T-helper 2 cell (primary cell): ENCODE measurements around the gene TIGD3.

Source experiments
- DNase-seq, 5 experiments: peaks; one replicate each; pipeline versions ENCODE4 v3.0.0 to v3.0.0-alpha.2; 2012 to 2022

The TIGD3 gene

DNA sequence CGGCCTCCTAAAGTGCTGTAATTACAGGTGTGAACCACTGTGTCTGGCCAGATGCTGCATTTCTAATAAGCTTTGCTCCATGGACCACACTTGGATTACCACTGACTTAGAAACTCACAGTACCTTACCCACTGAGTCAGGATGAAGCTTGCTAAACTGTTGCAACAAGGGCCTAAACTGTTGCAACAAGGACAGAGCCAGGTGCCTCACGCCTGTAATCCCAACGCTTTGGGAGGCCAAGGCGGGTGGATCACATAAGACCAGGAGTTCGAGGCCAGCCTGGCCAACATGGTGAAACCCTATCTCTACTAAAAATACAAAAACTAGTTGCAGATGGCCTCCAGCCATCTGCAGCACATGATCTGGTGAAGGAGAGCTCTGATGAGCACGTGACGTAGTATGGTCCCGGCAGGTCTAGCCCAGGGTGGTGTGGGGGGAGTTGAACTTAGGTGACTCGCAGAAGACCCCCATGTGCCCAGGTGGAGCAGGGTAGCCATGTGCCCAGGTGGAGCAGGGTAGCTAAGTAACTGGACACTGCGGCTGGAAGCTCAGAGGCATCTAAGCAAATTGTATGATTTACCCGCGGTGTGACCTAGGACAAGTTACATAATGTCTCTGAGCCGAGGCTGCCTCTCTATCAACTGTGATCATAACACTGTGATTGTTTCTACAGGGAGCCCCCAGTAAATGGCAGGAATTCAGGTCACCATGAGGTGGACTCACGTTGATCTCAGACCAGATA lies 19.5 kb downstream of the TIGD3 start:
- no peak for DNase-seq

DNA sequence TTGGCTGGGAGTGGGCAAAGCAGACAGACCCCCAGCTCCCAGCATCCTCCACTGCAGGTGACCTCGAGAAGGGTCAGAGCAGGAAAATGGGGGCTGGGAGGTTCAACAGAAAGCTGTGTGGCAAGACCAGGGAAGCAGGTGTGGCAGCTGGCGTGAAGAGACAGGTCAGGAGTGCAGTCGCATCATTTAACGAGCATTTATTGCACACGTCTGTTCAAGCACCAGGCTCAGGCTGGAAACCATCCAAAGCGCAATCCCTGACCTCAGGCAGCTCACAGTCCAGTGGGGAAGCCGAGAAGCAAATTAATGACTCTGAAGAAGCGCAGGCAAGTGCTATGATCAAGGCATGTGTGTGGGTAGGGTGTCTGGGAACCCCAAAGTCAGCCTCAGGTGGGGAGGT lies 20.5 kb downstream of the TIGD3 start:
- no peak for DNase-seq

DNA sequence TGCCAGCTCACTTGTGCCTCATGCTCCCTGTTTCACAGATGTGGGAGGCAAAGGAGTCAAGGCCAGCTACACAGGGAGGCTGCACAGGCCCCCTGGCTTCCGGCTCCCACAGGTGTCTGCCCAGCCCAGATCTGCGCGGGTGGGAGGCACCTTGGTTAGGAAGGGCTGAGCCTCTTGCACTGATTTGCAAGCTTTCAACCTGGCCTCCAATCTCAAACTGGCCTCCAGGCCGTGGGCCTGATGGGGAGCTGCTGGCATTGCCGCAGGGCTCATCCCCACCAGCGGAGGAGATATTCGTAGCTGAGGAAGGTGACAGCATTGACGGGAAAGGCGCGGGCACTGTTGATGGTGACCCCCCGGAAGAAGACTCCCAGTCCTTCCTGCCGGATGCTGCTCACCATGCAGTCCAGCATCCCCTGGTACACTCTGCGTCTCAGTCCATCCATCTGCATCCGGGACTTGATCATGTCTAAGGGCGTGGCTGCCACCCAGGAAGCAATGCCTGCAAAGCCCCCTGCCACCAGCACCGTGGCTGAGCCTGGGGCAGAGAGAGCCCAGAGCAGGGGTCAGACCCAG lies 21.7 kb downstream of the TIGD3 start:
- DNase-seq, result no peak

DNA sequence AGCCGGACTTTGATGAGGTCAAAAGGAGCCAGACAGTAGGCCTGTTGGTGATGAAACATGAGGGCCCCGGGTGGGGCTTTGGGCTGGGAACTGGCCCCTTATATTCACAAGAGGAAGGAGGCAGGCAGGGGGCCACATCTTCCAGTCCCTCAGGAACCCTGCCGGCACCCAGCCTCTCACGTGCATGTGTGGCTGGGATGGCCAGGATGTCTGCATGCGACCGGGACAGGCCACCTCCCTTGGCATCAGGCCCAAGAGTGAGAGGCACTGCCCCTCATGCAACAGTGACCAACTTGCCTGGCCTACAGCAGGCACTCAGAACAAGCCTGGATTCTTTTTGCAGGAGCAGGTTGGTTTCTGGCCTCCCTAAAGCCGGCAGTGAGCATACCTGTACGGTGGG lies 22.5 kb downstream of the TIGD3 start:
- DNase-seq, result no peak

DNA sequence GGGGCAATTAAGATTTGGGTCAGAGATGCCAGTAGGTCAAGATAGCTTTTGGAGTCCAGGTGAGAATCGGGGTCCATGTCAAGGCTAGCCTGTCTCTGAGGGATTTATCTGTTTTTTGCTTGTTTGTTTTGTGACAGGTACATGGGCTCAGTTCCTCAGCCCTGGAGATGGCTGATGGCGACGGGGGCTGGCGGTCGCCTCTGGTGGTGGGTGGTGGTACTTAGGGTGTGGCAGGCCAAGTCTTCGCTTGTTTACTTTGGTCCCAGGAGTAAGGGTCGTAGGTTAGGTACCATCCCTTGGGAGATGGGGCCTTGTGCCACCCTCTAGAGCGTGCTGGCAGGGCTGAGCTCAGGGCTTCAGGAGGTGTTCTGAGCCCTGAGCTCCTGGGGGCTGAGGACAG lies 23.2 kb downstream of the TIGD3 start:
- no peak for DNase-seq

DNA sequence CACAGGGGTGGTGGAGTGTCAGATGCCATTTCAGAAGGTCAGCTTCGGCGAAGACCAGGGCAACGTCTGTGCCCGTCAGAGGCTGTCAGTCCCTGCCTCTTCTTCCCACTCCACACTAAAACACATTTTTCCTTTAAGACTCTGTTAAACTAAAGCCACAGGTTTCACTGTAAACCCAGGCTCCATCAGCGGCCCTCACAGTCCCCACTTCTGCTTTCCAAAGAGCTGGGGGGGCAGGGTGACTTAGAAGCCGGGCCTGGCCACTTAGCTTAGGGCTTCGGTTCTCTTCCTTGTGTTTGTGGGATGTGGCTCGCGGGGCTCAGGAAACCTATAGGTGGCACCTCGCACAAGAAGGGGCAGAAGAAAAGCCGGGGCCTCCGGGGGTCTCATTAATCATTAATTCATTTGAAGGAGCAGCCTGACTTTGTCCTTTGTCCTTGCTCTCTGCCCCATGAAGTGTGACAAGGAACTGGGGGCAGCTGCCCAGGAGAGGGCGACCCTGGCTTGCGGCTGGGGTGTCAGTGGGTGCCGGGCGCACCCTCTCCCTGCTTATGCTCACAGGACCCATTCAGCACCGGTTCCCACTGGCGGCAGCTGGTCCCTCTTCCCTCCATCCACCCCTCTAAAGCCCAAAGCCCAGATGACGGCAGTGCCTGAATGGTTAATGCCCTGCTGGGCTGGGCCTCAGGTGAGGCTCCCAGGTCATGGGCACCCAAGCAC lies 23.8 kb downstream of the TIGD3 start:
- no peak for DNase-seq

DNA sequence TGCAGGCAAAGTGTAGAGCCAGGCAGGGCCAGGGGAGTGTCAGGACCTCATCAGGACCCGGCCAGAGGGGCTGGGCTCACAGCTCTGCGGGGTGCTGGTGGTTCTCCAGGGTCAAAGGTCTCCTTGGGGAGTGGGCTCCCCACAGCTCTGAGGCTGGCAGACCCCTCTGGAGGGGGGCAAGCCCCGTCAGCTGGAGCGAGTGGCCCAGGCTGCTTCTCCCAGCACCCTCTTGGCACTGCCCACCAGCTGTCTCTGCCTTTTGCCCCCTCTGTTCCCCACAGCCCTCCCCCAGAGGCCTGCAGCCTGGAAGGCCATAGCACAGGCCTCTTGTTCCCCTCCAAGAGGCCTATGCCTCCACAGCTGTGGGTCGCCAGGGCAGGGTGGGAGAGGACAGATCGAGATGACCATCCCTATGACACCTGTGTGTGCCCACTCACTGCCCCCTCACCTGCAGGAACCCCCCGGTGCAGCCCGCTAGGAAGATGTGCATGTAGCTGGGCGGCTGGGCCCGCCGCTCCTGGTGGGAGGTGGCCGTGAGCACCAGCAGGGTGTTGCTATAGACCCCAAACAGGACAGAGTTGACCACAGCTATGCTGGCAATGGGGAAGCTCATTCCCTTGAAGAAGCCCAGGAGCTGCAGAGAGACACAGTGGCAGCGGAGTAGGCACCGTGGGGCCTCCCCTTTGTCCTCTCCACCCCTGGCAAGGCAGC lies 24.5 kb downstream of the TIGD3 start:
- DNase-seq, result no peak

DNA sequence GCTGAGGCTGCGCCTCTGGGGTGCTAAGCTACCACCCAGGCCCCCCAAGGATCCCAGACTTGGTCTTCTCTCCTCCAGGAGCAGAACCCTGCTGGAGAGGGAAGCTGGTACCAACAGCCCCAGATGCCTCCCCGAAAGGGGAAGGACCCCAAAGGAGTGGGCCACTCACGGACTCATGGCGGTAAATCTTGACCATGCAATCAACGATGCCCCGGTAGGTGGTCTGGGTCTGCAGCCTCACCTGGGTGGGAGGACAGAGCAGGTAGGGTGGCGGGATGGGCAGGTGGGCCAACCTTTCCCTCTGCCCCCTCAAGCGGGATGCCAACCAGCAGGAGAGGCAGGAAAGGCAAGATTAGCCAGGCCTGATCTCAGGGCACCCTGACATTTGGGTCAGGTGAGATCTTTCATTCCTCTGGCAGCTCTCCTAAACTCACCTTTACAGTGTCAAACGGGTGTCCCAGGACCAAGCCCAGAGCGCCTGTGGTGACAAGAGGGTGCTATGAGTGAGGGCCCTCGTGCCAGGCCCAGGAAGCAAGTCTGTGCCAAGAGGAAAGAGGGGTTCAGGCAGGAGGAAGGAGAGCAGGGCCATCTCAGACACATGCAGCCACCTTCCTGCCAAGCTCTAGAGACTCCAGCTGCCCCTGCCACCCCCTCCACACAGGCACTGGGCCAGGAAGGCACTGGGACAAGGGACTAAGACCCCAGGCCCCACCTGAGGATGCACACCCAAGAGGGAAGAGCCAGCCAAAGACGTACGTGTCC lies 25.3 kb downstream of the TIGD3 start:
- no peak for DNase-seq

DNA sequence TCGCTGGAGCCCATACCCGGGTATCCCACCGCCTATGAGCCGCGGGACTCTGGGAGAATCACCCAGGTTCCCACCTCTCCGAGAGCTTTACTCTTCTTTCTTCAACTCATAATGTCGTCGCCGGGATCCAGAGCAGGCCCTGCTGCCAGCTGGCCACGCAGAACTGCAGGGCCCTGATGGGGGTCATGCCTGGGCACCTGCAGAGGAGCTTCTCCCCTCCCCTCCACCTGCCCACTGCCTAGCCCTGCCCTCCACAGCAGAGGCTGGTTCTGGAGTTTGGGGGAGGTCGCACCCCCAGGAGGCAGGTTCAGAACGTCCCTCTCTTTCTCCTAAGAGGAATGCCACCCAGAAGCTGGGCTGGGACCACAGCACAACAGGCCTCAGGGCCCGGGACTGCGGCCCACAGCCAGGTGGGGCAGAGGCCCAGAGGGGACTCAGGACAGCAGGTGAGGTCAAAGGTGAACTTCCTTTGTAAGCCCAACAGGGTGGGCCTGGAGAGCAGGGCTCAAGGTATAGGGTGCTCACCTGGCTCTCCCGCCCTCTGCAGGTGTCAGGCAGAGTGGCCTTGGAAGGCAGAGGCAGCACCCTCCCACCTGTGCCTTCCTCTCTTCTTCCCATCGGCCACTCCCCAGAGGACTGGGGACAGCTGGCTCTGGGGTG lies 26.0 kb downstream of the TIGD3 start:
- DNase-seq, result no peak

DNA sequence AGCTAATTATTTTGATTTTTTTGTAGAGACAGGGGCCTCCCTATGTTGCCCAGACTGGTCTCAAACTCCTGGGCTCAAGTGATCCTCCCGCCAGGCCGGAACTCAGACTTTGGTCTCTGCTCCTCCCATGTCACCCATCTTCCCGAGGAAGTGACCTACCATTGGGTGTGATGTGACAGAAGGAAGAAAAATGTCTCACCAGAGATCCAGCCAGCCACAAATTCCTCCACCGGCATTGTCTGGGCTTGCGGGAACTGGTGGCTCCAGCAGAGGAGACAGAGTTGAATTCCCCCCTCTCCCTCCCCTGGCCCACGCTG lies 27.1 kb downstream of the TIGD3 start:
- DNase-seq, result peak in 1 of 5 experiments; percentile 65

DNA sequence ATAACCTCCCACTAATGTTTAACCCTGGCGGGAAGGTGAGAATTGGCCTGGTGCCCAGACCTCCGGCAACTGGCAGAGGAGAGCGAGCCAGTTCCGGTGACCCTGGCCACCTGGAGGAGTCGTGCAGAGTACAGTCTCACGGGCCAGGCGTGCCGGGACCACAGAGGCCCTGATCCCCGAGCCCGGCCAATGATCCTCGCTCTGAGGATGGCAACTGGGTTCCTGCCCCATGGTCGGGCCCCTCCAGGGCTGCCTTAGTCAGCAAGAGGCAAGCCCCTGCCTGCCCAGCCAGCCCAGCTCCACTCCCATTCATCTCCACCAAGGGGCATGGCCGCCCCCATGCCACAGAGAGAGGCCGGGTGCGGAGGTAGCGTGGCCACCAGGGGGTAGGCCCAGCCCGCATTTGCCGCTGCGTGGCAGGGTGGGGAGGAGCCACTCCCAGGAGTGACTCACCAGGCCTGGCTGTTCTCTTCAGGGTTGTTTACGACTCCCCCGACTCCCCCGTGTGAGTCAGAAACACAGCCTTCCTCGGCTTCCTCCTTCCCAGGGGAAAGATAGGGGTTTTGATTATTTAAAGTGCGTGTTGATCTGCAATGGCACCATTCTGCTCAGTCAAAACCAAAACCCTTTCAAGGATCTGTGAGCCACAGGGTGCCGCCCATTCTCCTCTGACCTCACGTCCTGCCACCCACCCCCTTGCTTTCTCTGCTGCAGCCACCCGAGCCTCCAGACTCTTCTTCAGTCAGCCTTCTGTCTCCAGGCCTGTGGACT lies 27.7 kb downstream of the TIGD3 start, which contains the start of gene SLC25A45:
Gene SLC25A45 (minus strand): TSS at position 614 of the 771 bp plus-strand sequence. CDS start 695 bp downstream, outside the sequence.
- peak; percentile 76 to 94 (median 87) for DNase-seq

DNA sequence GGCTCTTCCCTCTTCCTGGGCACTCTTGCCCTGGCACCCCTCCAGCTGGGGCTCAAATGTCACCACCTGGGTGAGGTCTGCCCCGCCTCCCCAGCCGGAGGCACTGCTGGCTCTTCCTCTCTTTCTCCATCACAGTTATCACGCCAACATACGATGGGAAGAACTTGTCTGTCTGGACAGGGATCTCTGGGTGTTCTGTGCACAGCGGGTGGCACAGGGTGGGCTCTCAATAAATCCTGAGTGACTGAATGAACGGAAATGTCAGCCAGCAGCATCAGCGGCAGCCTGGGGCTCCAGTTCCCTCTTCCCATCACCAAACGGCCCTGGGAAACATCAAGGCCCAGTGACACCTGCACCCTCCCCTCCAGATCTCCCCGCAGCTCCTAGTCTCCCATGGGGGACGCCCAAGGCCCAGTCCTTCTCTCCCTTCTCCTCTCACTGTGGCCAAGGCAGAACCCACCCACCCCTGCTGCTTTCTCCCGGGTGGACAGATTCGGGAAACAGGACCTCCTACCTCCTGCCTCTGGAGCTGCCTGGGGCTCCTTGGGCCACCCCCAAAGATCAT lies 28.3 kb downstream of the TIGD3 start:
- DNase-seq, result no peak

DNA sequence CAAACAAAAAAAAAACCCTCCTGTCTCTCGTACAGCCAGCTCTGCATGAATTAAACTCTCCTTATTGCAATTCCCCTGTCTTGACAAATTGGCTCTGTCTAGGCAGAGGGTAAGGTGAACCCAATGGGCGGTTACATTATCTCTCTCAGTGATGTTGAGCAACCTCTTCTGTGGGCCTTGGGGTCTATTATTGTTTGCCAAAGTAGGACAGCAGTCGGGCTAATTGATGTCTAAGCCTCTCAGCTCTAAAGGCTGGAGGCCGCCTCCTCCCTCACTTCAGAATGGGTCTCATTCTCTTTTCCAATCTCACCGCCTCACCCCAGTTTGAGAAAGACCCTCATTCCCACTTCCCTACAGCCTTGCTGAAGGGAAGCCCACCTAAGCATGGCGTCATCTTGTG lies 29.2 kb downstream of the TIGD3 start:
- no peak for DNase-seq

DNA sequence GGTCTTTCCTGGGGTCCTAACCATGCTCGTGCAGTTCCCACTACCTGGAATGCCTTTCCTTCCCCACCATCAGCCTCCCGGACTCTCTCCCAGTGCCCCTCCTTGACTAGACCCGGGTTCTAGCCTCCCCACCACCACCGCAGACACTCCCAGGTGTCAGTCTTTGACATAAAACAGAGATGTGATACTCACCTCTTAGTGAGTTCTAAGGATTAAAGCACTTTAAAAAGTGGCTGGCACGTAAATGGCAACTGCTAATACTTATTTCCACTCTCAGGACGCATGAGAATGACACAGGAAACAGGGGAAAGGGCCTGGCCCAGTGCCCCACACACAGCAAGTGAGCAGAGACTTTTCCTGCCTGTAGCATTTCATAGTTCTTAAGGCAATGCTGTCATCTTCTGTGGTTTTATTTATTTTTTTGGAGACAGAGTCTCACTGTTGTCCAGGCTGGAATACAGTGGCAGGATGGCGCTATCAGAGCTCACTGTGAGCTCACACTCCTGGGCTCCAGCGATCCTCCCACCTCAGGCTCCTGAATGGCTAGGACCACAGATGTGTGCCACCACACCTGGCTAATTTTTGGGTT lies 29.8 kb downstream of the TIGD3 start:
- DNase-seq, result peak in 1 of 5 experiments; percentile 44

DNA sequence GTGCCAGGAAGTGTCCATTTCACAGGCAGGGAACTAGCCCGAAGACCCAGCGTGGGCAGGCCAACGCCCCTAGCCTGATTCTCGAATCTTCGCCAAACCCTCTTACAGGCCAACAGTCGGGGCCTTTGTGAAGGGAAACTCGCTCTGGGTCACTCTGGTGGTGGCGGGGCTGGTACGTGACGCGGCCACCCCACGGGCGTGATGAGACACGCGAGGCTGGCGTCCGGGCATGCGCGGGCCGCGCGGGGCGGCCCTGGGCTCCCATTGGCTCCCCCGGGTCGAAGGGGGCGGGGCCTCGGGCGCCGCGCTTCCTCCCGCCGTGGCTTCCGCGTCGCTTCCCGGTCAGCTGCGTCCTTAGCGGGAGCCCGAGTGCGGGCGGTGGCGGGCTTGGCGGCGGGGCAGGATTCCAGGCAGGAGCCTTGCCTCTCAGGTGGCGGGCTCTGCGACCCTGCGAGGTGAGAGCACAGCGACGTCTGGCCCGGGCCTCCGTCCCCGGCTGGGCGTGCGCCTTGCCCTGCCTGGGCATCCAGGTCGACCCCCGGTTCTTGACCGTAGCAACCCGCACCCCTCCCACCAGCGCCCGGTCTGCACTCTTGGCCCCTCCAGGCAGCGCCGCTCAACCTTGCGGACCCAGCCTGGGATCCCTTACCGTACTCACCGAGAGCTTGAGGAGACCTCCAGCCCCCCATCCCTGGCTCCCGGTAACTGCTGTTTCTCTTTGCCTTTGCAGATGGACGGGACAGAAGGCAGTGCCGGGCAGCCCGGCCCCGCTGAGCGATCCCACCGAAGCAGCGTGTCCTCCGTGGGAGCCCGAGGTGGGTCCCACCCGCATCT lies 32.0 kb downstream of the TIGD3 start, which contains the start of gene FRMD8:
Gene FRMD8 (plus strand): TSS at position 331 of the 834 bp plus-strand sequence. CDS start 400 bp downstream, at position 731.
- peak; percentile 78 to 88 (median 84) for DNase-seq

DNA sequence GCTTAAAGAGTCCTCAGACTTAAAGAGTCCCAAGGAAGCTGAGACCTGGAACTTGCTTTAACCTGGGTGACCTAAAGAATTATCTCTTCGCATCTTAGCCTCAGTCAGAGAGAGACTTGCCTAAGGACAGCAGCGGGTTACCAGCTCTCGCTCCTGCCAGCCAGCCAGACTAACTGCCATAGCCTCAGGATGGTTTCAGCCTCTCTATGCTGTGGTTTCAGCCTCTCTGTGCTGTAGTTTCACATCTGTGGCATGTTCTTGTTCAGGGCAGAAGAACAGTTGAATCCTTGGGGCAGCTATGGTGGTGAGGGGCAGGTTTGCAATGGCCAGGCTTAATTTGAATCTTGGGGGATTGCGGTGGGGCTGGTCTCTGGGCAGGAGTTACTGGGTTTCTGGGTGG lies 34.2 kb downstream of the TIGD3 start:
- peak in 1 of 5 experiments; percentile 46 for DNase-seq

DNA sequence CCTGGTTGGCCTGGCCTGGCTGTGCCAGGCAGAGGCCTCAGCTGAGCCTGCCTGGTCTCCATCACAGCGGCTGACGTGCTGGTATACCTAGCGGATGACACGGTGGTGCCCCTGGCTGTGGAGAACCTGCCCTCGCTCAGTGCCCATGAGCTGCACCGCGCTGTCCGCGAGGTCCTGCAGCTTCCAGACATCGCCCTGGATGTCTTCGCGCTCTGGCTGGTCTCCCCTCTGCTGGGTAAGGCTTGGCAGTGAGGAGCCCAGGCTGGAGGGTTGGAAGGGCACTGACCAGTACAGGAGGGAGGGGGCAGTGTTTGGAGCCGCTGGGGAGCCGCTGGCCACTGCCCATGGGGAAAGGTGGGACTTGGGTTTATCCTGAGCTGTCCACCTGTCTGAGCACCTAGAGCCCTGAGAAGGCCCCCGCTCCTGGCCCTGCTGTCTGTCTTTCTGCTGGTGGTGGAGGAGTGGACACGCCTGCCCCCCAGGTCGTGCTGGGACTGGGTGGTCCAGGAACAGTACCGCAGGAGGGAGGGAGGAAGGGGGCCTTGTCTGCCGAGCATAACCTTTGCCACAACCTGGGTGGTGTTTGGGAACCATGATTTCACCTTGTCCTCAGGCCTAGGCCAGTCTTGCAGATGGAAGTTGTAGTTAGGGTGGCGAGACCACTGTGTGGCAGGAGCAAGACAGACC lies 34.9 kb downstream of the TIGD3 start:
- DNase-seq, result no peak

DNA sequence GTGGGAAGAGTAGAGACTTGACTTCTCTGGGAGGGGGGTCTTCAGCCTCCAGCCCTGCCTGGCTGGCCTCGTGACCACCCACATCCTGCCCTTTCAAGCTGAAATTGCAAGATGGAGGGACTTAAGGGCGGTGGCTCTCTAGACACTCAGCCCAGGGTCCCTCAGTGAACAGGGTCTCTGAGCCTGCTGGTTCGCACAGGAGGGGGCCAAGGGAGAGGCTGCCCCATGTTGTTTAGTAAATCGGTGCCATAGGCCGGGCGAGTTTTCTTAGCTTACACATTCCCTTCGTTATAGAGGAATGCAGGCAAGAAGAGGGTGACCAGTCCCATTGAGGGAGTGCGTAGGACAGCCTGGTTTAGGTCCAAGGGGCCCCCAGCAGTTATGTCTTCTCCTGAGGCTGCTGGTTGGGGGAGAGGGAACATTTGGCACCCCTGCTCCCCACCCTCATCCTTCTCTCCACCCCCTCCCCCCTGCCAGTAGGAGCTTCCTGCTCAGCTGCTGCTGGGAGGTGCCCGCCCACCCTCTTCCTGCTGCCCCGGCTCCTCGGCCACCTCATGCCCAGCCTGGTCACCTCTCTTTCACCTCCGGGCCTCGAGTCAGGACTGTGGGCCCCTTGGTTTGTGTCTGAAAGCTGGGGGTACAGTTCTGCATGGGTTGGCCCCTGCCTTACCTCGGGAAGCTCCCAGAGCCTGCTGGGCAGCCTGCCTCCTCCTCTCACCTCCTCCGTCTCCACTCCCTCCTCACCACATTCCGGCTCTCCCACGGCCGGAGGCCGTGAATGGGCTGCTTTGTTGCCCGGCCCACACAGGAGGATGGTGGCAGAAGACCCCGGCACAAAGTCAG lies 35.8 kb downstream of the TIGD3 start:
- no peak for DNase-seq
